Mesothelial cell of epicardium (in vitro differentiated cells): Measurements from ENCODE around the gene SRPX. TPM values are rescaled to one million over a fixed set of nuclear protein-coding genes. Genes with fewer than 3 reads are reported as not detected.

Experiments
- DNase-seq, 2 experiments: peaks; one replicate each; pipeline ENCODE4 v3.0.0; 2021; ENCODE audit warnings: low spot score in 2 of 2; ENCODE audit not compliant: unreplicated experiment in 2 of 2
- H3K27ac Mint-ChIP-seq: 2 replicates; pipeline ENCODE4 v1.8.0; 2021; ENCODE audit warnings: mixed read lengths
- H3K27me3 Mint-ChIP-seq: 2 replicates; pipeline ENCODE4 v1.8.0; 2021; ENCODE audit warnings: low read depth, mixed read lengths
- H3K36me3 Mint-ChIP-seq: 2 replicates; pipeline ENCODE4 v1.8.0; 2021; ENCODE audit warnings: mixed read lengths
- H3K4me1 Mint-ChIP-seq: 2 replicates; pipeline ENCODE4 v1.8.0; 2021; ENCODE audit warnings: mixed read lengths
- H3K4me3 Mint-ChIP-seq: 2 replicates; pipeline ENCODE4 v1.8.0; 2021; ENCODE audit warnings: mild to moderate bottlenecking, moderate library complexity, mixed read lengths
- H3K9me3 Mint-ChIP-seq: 2 replicates; pipeline ENCODE4 v1.8.0; 2021; ENCODE audit warnings: mixed read lengths
- total RNA-seq: library from RNA; stranded (reverse); gene quantifications from 3 replicates; pipeline ENCODE4 v1.2.1, GENCODE V29; 2021
- TF ChIP-seq, protein P1 (sequence below): fragments of 200-600 bp; sonication (generic); IDR thresholded peaks from one replicate; pipeline ENCODE4 v1.5.0; 2021; ENCODE audit warnings: antibody characterized with exemption; ENCODE audit not compliant: unreplicated experiment

Gene SRPX
- total RNA-seq, 1 donor from 2014 or later = 17.1 TPM

DNA sequence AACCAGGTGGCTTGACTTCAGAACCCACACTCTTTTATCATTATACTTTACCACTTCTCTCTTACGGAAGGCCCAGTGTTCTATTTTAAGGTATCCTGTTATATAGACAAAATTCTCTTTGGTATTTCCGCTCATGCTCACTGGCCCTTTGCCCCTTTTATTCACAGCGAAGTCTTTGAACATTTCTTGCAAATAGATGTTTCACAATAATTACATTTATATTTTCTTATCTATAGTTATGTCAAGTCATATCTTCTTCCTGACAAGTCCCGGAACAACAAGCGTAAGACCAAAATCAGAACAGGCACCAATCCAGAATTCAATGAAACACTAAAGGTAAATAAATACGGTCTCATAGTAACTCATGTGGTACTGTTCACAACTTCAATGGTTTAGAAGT is 112.3 kb downstream of the SRPX start:
- no peak overlapping the region for H3K4me3 Mint-ChIP-seq
- no peak for DNase-seq
- TF ChIP-seq, protein P1, sequence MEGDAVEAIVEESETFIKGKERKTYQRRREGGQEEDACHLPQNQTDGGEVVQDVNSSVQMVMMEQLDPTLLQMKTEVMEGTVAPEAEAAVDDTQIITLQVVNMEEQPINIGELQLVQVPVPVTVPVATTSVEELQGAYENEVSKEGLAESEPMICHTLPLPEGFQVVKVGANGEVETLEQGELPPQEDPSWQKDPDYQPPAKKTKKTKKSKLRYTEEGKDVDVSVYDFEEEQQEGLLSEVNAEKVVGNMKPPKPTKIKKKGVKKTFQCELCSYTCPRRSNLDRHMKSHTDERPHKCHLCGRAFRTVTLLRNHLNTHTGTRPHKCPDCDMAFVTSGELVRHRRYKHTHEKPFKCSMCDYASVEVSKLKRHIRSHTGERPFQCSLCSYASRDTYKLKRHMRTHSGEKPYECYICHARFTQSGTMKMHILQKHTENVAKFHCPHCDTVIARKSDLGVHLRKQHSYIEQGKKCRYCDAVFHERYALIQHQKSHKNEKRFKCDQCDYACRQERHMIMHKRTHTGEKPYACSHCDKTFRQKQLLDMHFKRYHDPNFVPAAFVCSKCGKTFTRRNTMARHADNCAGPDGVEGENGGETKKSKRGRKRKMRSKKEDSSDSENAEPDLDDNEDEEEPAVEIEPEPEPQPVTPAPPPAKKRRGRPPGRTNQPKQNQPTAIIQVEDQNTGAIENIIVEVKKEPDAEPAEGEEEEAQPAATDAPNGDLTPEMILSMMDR = no peak
- H3K27me3 Mint-ChIP-seq = no peaks in the 10 kb centered on the region
- peaks cover 33% of the 10 kb centered on the region for H3K9me3 Mint-ChIP-seq
- no peaks in the 10 kb centered on the region for H3K36me3 Mint-ChIP-seq
- no peak overlapping the region for H3K27ac Mint-ChIP-seq
- no peaks in the 10 kb centered on the region for H3K4me1 Mint-ChIP-seq

DNA sequence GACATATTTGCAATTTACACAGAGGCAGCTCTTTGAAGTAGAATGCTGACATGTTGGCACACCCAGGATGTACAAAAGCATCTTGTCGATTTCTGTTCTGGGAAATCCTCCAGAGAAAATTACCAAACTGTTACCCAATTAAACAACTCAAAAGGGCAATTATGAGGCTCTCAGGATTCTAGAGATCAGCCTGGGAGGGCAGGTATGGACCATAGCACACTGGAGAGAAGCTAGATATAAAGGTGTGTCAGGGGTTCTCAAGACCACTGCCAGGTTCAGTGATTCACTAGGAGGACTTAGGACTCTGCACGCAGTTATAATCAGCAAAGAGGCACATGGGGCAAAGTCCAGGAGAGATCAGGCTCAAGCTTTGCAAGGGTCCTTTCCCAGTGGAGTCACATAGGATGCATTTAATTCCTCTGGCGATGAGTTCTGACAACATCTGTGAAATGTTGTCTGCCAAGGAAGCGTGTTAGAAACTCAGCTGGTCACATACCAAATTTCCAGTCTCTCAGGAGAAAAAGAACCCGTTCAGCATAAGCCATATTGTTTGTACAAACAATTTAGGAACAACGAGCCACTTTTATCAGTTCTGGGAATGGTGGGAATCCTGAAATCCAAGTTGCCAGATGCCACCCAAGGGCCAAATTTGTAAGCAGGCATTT is 113.5 kb downstream of the SRPX start:
- H3K36me3 Mint-ChIP-seq = no peaks in the 10 kb centered on the region
- TF ChIP-seq, protein P1 = no peak
- H3K4me1 Mint-ChIP-seq = no peaks in the 10 kb centered on the region
- H3K4me3 Mint-ChIP-seq = no peak overlapping the region
- no peak for DNase-seq
- H3K9me3 Mint-ChIP-seq = peaks cover 43% of the 10 kb centered on the region
- no peaks in the 10 kb centered on the region for H3K27me3 Mint-ChIP-seq
- no peak overlapping the region for H3K27ac Mint-ChIP-seq

GRCh38 chrX:38105216-38105725 is 115.4 kb downstream of the SRPX start:
- no peak overlapping the region for H3K4me3 Mint-ChIP-seq
- peaks cover 44% of the 10 kb centered on the region for H3K9me3 Mint-ChIP-seq
- TF ChIP-seq, protein P1 = no peak
- no peaks in the 10 kb centered on the region for H3K4me1 Mint-ChIP-seq
- no peak for DNase-seq
- H3K36me3 Mint-ChIP-seq = no peaks in the 10 kb centered on the region
- H3K27me3 Mint-ChIP-seq = no peaks in the 10 kb centered on the region
- no peak overlapping the region for H3K27ac Mint-ChIP-seq

DNA sequence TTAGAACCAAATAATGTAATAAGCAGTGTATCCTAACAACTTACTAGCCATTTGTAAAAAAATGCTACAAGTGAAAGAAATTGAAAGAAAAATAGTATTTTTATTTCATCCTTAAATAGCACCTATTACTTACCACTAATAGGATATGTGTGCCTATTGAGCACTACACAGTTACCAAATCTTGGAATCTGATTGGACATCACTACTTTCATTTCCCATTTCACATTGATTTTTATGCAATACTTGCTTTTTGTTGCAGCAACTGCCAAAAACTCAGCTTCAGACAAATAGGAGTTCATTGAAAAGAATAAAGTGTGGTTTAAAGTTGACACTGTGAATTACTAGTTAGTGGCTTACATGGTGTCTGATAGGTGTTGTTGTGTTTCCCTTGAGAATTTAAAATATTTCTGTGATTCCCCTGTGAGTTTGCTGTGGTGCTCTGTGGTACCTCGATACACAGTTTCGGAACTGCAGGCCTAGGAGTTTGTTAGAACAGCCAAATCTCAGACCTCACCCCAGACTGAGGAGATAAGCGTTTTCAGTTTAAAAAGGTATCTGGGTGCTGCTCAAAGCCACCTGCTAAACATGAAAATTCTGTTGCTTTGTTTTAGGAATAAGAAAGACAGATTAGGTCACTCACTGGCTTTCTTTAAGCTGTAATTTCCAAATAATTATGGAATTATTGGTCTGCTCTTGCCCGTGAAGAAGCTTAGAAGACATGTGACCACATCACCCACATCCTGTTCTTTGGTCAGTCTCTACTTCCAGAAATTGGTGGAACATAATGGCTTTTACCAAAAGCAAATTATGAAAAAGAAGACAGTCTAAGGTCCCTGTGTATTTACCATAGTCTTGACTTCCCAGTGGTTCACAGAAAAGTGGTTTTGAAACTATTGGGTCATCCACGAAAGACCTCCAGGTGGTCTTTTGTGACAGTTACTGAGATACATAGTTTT is 116.5 kb downstream of the SRPX start:
- DNase-seq = no peak
- Mint-ChIP-seq H3K4me1 (no peaks in the 10 kb centered on the region), H3K27ac (no peak overlapping the region), H3K9me3 (peaks cover 49% of the 10 kb centered on the region), H3K4me3 (no peak overlapping the region), H3K36me3 (no peaks in the 10 kb centered on the region), H3K27me3 (no peaks in the 10 kb centered on the region)
- TF ChIP-seq, protein P1 = no peak

- peaks cover 47% of the 10 kb centered on the region for H3K9me3 Mint-ChIP-seq
- TF ChIP-seq, protein P1 = no peak
- no peaks in the 10 kb centered on the region for H3K36me3 Mint-ChIP-seq
- DNase-seq = no peak
- H3K4me1 Mint-ChIP-seq = no peaks in the 10 kb centered on the region
- no peak overlapping the region for H3K27ac Mint-ChIP-seq
- no peaks in the 10 kb centered on the region for H3K27me3 Mint-ChIP-seq
- H3K4me3 Mint-ChIP-seq = no peak overlapping the region
Observed at GRCh38 chrX:38102875-38103274, 117.8 kb downstream of the SRPX start.
